ENCODE results near the gene C2orf92.
A peak's percentile ranks its signal among the peaks of the same experiment; 100 is the strongest.
"Not testable (repeated sequence)": the region's sequence is repeated elsewhere in the genome, so short reads cannot be mapped to it uniquely, and the experiment has no call there.

C2orf92 gene

DNA sequence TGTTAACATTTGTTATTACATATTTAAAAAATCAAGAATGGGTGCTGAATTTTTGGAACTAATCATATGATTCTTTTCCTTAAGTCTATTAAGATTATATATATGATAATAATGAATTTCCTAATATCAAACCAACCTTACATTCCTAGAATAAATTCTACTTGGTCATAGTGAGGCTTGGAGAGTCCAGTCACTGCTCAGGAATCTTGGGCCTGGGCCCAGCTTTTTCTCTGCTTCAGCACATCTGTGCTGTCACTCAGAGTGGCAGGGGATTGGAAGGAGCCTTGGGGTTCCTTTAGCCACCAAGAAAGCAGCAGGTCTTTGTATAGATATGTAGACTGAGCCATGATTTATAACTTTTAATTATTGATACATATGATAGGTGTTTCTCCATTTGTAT, 24.0 kb downstream of the C2orf92 start:
- peak; percentile 33 for DNase-seq (ENCODE audit: low read depth, low spot score)

DNA sequence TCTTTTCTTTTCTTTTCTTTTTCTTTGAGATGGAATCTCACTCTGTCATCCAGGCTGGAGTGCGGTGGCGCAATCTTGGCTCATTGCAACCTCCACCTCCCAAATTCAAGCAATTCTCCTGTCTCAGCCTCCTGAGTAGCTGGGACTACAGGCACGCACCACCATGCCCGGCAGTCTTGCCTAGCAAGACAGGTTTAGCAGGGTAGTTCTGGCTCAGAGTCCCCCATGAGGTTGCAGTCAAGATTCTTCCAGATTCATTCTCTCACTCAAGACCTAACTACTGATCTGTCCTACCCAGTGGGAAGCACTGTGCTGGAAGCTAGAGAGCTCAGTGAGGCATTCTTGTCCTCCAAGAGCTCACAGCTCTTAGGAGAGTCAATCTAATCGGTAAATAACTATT, 26.2 kb downstream of the C2orf92 start:
- DNase-seq (ENCODE audit: low read depth, low spot score): no peak

DNA sequence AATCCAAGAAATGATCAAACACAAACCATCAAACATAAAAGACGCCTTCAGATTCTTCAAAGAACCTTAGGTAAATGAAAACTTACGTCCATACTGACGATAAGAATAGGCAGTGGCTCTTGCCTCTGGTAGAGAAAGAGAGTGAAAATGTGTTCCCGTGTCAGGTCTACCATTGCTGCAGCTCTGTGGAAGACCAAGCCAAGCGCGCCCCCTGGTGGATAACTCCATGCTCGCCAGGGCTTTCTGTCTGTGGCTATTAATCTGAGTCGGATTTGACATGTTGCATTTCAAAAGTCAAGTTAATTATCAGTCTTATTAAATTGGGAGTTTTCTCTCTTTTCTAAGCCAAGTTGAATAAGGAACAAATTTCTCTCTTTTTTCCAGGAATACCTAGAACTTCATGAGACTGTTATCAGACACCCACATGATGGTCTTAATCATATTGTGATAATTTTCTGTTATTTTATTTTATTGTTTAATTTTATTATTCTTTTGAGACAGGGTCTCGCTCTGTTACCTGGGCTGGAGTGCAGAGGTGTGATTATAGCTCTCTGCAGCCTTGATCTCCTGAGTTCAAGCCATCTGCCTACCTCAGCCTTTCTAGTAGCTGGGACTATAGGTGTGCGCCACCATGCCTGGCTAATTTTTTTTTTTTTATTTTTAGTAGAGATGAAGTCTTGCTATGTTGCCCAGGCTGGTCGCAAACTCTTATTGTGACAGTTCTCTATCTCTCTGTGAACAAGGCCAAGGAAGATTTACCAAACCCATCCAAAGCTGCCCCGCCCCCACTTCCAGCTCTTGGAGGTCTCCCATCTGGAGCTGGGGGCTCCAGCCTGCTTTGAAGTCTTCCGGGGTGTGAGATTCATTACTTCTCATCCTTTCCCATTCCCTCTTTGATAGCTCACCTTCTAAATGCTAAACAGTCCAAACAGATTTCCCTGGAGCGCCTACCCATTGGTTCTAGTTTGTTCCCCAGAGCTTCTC, 28.0 kb downstream of the C2orf92 start:
- peak; percentile 90 for DNase-seq (ENCODE audit: low read depth, low spot score)

DNA sequence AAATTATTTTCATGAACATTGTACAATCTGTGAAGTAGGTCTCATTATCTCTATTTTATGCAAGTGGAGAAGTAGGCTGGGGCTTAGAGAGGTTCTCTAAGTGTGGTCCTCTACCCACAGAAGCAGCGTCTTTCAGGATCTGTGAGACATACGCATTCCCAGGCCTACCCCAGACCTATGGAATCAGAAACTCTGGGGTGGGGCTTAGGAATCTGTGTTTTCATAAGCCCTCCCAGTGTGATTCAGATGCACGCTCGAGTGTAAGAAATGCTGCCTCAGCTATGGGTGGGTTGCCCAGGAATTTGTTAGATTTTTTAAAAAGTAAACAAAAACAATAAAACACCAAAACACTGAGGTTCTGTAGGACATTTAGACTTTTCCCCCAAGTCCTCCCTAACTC, 29.0 kb downstream of the C2orf92 start:
- no peak for DNase-seq (ENCODE audit: low read depth, low spot score)

DNA sequence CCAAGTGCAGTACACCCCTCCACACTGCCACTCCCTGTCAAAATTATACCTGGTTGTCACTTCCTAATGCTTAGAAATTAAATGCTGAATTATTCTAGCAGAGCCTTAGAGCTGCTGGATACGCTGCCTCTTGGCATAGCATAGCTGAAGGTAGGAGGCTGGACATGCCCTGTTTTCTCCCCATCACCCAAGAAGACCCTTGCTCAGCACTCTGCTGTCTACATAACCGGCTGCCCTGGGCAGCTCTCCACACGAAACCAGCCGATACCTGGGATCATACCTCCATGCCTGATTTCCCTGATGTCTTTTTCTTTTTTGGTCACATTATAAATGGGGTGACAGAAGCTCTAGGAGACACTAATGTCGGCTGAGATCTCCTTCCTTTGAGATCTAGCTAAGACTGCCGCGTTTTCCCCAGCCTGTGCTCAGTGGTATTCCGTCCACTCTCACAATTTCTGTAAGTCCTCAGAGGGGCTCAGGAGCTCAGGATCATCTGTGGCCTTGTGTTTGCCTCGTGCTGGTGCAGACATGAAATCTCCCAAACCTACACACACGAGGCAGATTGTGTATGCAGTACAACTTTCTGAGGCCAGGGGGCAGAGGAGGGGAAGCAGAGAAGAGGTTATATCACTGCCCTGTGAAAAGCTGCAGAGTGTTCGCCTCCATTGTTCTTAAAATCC, 30.4 kb downstream of the C2orf92 start:
- peak; percentile 77 for DNase-seq (ENCODE audit: low read depth, low spot score)

DNA sequence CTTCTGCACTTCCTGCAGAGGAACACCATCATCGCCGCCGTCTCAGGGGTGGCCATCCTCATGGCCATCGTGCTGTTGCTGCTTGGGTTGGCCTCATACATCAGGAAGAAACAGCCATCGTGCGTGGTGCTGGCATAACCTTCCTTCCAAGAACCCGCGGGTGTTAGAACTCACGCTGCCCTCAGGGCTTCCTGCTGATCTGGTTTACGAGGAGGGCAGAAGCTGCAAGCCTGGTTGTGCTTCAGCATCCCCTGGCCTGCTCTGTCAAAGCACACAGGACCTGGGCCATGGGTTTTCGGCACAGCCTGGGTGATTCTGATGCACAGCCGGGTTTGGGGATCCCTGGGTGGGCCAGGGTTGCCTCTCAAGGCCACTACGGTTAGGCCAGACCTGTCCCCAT, 31.7 kb downstream of the C2orf92 start:
- DNase-seq (ENCODE audit: low read depth, low spot score): no peak

DNA sequence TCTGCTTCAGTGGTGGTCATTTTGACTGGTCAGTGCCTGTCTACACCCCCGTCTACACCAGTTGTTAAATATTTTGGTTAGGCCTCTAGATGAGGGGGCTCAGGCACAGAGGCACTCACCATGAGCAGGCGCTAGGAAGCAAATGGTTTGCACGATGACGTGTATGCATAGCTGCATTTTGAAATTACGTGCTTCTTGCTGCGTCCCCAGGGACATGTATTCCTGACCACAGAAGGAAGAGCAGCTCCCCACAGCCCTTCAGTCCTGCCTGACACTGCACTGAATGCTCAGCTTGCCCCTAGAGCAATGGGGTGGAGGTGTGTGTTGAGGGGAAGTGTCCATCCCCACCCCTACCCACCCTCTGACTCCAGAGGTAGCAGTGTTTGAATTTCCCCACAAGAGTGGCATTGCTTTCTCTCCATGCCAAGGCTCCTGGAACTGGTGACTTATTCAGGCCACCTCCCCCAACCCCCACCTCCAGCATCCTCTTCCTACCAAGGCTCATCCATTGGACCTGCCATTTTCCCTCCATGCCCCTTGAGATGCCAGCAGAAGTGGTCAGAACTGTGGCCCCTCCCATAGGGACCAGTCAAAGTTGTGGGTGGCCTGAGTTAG, 32.4 kb downstream of the C2orf92 start:
- no peak for DNase-seq (ENCODE audit: low read depth, low spot score)

DNA sequence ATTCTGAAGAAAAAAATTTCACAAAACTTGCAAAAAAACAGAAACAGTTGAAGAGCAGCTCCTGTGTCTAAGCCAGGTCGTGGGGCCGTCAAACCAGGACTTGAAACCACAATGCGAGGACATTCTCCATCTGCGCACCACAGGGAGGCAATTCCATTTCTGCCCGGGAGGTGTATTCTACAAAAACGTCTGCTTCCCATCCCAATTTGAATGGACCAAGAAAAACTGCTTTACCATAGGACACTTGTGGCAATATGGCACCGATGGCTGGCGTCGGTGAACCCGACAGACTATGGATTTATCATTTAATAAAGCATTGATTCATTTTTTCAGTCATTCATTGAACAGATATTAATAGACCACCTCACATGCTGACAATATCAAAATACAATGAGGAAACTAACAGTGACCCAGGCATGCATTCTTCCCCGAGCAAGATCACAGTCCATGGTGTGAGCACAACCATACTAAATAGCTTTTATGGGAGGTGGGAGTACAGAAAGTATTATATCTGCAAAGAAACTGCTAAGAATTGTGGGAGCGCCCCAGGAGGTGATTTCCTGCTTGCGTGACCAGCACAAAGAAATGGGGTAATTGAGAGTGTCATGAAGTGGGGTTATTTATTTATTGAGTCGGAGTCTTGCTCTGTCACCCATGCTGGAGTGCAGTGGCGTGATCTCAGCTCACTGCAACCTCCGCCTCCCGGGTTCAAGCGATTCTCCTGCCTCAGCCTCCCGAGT, 33.4 kb downstream of the C2orf92 start:
- DNase-seq (ENCODE audit: low read depth, low spot score): no peak

DNA sequence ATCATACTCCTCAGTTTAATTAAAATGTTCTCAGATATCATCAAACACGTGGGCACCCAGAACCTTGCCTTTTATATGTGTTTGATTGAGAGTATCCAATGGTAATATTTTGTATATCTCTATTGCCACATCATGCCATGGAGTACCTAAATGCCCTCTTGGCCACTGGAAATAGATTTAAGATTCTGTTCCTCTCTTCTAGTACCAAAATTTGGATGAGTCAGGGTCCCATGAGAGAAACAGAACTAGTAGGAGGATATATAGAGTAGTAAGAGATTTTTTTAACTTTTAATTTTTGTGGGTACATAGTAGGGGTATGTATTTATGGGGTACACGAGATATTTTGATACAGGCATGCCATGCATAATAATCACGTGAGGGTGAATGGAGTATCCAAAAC, 34.2 kb downstream of the C2orf92 start:
- DNase-seq (ENCODE audit: low read depth, low spot score): no peak

DNA sequence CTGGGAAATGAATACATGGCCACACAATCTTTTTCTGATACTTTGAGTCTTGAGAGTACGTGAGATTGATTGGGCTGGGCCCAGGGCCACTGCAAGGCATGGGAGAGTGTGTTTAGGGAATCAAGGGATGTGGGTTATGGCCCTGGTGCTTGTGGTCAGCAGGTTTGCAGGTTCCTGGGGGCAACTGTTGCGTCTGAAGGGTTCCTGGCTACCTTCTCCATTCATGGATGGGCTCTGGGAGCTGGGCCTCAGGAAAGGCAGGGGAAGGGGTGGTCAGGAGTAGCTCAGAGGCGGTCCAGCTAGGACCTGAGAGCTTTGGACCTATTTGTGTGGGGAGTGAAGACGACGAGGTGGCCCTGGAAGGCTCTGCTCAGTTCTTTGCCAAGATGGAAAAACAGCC, 35.5 kb downstream of the C2orf92 start:
- no peak for DNase-seq (ENCODE audit: low read depth, low spot score)

DNA sequence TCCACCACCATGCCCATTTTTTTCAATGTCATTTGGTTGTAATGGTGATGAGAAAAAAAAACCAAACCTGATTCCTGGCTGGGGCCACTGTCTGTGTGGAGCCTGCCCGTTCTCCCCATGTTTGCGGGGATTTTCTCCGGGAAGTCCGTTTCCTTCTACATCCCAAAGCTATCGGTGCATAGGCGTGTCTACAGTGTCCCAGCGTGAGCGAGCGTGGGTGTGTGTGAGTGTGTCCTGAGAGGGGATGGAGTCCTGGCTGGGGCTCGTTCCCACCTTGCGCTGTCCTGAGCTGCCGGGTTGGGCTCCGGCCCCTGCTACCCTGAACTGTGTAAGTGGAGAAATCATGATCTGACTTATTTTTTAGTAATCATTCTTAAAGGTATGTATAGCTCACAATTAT, 36.6 kb downstream of the C2orf92 start:
- no peak for DNase-seq (ENCODE audit: low read depth, low spot score)

DNA sequence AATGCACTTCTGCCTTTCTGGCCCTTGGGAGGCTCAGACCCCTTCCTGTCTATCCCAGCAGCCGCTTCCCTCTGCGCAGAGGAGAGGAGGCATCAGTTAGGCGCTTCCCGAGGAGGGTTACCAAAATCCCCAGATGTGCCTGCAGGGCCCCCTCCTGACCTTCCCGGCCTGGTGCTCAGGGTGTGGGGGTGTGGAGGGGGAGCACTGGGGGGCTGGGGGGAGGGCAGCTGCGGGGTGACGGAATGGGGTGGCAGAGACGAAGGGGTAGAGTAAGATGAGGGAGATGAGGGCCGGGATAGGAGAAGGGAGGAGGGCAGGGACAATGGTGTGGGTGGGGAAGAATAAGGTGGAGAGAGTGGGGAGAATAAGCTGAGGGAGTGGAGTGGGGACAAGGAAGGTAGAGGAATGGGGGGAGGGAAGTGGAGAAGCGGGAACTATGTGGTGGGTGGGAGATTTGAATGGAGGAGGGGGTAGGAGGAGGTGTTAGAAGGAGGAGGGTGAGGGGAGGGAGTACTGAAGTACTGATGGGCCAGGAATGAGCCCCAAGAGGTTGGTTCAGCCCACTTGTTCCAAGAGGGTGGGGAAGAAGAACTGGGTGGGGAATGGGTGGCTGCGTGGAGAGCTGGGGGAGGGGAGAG, 37.3 kb downstream of the C2orf92 start:
- DNase-seq (ENCODE audit: low read depth, low spot score): no peak

DNA sequence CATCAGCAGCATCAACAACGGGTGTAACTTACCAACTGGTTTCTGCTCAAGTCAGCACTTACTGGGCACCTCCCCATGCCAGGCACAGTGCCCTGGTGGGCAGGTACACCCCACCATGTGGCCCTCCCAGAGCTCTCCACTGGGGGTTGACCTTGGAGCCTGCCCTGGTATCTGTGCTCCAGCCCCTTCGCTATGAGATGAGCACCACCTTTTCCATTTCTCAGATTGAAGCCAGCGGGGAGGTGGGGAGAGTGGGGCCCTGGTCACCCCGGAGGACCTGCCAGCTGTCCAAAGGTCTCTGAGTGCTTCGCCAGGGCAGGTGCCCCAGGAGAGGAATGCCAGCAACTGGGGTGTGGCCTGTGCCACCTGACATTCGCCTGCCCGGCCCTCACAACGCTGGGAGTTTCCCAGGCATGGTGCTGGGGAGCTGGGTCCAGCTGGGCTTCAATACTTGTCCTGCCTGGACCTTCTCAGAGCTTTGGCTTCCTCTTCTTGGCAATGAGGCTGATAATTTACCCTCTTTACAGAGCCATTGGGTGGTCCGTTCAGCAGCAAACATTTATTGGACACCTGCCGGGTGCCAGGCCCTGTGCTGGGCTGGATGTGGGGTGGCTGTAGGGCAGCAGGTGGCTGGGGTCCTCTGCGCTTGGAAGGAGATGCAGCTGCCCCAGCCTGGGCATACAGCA, 38.0 kb downstream of the C2orf92 start:
- no peak for DNase-seq (ENCODE audit: low read depth, low spot score)

DNA sequence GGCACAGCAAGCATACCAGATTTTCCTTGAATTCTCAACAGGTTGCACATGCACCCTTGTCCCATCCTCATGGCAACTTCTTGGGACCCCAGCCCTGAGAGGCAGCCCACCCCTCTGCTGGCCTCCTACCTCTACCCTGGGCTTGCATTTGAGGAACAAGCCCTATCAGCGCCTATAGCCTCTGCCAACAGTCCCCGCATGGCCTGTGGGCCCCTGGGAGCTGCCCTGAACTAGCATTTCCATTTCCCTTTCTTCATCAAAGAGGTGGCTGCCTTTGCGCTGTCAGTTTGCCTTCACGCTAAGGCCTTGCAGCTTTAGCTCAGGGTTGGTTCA, 38.5 kb downstream of the C2orf92 start:
- DNase-seq (ENCODE audit: low read depth, low spot score): no peak

DNA sequence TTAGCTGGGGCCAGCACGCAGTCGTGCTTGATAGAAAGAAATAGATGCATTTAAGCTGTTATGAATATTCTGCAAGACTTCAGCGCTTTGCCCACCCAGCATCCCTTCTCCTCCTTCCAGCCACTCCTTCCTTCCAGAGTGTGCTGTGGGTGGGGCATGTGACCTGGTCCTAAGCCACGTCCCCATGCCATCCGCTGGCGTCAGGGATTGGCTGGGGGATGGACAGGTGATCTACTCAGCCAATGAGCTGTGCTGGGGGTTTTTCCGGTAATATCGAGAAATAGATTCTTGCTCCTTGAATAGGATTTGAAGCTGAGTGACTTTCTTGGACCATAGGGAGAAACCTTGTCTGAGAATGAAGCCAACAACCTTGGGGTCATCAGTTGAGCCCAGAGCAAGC, 39.1 kb downstream of the C2orf92 start:
- DNase-seq (ENCODE audit: low read depth, low spot score): no peak

DNA sequence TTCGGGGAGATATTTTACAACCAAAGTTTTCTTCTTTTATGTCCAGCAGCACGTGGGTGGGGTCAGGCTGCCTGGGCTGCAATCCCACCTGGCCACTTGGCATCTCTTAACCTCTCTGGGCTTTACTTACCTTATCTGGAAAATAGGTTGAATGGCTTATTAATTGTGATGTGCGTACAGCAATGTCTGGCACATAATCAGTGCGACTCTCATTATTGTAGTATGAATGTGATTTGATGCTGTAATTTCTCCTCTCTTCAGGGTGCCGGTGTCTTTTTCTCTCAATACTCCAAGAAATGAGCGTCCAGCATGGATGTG, 41.8 kb downstream of the C2orf92 start:
- DNase-seq (ENCODE audit: low read depth, low spot score): no peak

DNA sequence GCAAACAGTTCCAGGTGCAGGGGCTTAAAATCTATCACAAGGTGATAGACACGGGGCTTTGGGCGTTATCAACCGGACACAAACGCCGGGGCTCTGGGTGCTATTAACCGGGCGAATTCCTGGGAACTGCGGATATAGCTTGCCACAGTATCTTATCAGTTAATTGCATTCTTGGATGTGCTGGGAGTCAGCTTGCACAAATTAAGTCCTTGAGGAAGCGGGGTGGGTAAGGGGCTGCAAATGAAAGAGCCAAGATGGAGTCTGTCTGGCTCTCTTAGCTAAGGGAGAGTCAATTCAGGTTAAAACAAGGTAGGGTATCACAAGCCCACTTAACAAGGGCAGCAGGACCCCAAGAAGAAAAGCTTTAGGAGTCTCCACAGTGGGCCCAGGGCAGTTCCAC, 42.7 kb downstream of the C2orf92 start:
- not testable (repeated sequence) for DNase-seq (ENCODE audit: low read depth, low spot score)

DNA sequence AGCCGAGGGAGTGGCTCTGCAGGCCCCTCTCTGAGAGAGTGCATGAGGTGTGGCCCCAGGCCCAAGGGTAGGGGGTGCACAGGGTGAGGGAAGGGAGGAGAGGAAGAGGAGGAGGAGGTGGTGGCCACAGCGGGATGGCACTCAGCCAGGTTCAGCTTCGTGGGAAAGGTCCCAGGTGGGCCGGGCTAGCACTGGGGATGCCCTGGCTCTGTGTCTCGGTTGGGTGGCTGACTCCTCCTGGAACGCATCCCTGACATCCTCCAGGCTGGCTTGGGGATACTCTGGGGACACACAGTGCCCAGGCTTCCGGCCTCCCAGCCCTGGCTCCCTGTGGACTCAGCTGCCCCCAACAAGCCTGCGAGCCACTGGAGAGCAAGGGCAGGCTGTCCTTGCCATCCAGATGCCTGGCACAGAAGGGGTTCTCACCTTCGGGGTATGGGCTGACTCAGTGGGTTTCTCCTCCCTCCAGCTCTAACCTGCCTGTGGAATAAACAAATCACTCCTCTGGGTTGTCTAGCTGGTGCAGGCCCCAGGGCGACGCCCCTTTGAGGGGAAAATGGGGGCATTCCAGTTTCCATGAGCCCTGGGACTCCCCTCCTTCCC, 43.3 kb downstream of the C2orf92 start:
- no peak for DNase-seq (ENCODE audit: low read depth, low spot score)

DNA sequence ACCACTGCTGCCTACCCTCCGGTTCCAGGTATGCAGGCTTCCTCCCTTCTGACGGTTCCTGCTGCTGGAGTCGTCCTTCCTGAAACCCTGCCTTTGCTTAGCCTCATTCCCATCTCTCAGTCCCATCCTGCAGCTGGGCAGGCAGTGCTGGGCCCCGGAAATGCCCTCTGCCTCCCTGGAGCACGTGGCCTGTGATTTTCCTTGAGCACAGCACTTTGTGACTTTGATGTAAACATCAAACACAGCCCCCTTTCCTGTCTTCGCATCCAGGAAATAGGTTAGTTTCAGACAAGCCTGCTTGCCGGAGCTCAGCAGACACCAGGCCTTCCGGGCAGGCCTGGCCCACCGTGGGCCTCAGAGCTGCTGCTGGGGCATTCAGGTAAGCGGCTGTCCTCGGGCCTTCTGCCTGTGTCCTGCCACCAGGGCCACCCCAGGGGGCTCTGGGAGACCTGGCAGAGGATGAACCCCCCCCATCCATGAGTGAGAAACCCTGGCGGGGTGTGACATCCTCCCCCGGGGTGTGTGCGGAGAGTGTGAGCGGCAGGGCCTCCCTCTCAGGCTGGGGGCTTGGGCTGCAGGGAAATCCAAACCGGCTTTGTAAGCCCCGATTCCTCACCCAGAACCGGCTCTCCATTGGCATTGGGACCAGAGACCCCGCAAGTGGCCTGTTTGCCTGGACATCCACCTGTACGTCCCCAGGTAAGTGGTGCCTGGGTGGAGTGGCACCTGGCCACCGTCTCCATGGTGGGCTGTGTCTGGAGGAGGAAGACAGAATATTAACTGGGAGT, 44.0 kb downstream of the C2orf92 start, which contains the start of gene ZAP70:
TSS of gene ZAP70 (plus strand) at position 281 of the 788 bp plus-strand sequence. CDS start 10,461 bp downstream, outside the sequence.
- DNase-seq (ENCODE audit: low read depth, low spot score): no peak
